Measurements from ENCODE around the gene BAD. TPM values are rescaled to one million over a fixed set of nuclear protein-coding genes. Genes with fewer than 3 reads are reported as not detected.

BAD gene
- total RNA-seq, 1 donor from 2014 or later, result 83.5 TPM

DNA sequence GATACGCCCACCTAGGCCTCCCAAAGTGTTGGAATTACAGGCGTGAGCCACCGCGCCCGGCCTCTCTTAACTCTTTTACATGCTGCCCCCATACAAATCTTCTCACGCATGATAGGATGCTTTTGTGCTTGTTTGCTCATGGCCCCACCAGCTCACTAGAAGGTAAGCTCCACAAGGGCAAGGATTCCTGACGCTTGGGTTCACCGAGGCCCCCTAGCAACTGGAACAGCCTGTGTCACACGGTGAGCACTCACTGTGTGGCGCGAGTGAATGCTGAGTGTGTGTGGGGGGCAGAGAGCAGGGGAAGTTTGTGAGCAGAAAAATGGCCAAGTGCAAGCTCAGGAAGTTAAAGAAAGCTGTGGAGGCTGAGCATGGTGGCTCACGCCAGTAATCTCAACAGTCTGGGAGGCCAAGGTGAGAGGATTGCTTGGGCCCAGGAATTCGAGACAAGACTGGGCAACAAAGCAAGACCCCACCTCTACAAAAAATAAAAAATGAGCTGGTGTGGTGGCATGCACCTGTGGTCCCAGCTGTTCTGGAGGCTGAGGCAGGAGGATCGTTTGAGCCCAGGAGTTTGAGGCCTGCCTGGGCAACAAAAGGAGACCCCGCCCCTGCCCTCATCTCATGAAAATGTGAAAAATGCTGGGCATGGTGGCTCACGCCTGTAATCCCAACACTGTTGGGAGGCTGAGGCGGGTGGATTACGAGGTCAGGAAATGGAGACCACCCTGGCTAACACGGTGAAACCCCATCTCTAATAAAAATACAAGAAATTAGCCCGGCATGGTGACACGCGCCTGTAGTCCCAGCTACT is 2.3 kb downstream of the BAD start:
- TF ChIP-seq POLR2AphosphoS5 (IDR thresholded peaks at IDR 0.05; ENCODE audit: insufficient read depth in 1 of 2, low read depth in 1 of 2) (no peak), POLR2A (IDR thresholded peaks at IDR 0.05) (no peak)
- TF ChIP-seq, protein P1, sequence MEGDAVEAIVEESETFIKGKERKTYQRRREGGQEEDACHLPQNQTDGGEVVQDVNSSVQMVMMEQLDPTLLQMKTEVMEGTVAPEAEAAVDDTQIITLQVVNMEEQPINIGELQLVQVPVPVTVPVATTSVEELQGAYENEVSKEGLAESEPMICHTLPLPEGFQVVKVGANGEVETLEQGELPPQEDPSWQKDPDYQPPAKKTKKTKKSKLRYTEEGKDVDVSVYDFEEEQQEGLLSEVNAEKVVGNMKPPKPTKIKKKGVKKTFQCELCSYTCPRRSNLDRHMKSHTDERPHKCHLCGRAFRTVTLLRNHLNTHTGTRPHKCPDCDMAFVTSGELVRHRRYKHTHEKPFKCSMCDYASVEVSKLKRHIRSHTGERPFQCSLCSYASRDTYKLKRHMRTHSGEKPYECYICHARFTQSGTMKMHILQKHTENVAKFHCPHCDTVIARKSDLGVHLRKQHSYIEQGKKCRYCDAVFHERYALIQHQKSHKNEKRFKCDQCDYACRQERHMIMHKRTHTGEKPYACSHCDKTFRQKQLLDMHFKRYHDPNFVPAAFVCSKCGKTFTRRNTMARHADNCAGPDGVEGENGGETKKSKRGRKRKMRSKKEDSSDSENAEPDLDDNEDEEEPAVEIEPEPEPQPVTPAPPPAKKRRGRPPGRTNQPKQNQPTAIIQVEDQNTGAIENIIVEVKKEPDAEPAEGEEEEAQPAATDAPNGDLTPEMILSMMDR (IDR thresholded peaks at IDR 0.05), result no peak
- Histone ChIP-seq H3K4me1 (peaks cover 40% of the 10 kb centered on the region), H3K4me3 (no peak overlapping the region), H3K27ac (no peak overlapping the region), H3K36me3 (peaks cover 0 to 12% of the 10 kb centered on the region in 2 donors), H3K27me3 (no peaks in the 10 kb centered on the region), H3K9me3 (no peaks in the 10 kb centered on the region)
- no peak for DNase-seq (ENCODE audit: extremely low spot score in 2 of 2)
- intact Hi-C loops (cut with DNase I), result no loop called here

DNA sequence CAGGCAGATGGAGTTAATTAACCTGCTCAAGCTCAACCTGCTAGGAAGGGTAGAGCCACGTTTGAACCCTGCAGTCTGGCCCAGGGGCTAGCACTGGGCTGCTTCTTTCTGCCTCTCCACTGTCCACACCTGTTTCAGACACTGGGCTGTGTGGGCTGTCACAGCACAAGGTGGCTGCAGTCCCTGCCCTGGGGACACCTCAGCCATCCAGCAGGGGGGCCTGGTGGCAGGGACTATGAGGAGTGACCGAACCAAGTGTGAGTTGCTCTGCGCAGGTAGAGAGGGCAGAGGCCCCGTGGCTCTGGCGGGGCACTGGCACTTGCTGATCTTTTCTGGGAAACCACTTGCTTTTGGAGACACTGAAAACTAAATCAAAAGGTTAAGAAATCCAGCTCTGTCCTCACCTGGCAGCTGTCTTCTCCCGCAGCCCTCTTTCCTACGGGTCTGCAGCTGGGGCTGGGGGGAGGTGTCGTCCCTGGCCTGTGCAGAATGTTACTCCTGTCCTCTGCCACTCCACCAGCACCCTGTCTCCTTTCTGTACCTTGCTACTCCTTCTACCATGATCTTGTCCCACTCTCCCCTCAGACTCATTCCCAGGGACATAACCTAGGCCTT is 5.8 kb downstream of the BAD start:
- Histone ChIP-seq H3K4me3 (no peak overlapping the region), H3K27me3 (no peaks in the 10 kb centered on the region), H3K9me3 (no peaks in the 10 kb centered on the region), H3K36me3 (peaks cover 0 to 12% of the 10 kb centered on the region in 2 donors), H3K4me1 (peaks cover 27% of the 10 kb centered on the region), H3K27ac (no peak overlapping the region)
- no peak for DNase-seq (ENCODE audit: extremely low spot score in 2 of 2)
- intact Hi-C loops (cut with DNase I), result no loop called here
- TF ChIP-seq, protein P1 (IDR thresholded peaks at IDR 0.05), result no peak
- no peak for TF ChIP-seq POLR2AphosphoS5 (IDR thresholded peaks at IDR 0.05; ENCODE audit: insufficient read depth in 1 of 2, low read depth in 1 of 2)
- TF ChIP-seq POLR2A (IDR thresholded peaks at IDR 0.05), result no peak

- Histone ChIP-seq H3K27me3 (no peaks in the 10 kb centered on the region), H3K4me1 (peaks cover 17% of the 10 kb centered on the region), H3K27ac (no peak overlapping the region), H3K36me3 (peaks cover 0 to 12% of the 10 kb centered on the region in 2 donors), H3K4me3 (no peak overlapping the region), H3K9me3 (no peaks in the 10 kb centered on the region)
- intact Hi-C loops (cut with DNase I), result no loop called here
- DNase-seq (ENCODE audit: extremely low spot score in 2 of 2), result no peak
- TF ChIP-seq POLR2A (IDR thresholded peaks at IDR 0.05), result no peak
These were observed 7.6 kb downstream of the BAD start for GRCh38 chr11:64276653-64277431.

DNA sequence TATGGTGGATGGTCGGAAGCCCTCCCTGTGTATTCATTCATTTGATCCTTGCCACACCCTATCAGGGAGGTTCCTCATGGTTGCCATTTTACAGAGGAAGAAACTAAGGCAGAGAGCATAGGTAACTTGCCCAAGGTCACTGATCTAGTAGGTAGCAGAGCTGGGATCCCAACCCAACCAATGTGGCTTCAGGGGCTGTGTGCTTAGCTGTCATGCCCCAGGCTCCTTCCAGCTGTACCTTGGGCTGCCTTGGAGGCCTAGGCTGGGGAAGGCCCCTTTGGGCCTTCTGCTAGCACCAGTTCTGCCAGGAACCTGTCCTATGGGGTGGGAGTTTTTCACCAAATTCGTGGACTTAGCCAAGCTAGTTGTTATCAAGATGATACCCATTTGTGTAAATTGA is 8.6 kb downstream of the BAD start:
- intact Hi-C loops (cut with DNase I), result no loop called here

More for the DNA sequence above, 8.6 kb downstream of the BAD start:
- H3K4me1 ChIP-seq, result peaks cover 22% of the 10 kb centered on the region
- peaks cover 0 to 12% of the 10 kb centered on the region in 2 donors for H3K36me3 ChIP-seq
- no peaks in the 10 kb centered on the region for H3K27me3 ChIP-seq
- TF ChIP-seq POLR2AphosphoS5 (IDR thresholded peaks at IDR 0.05; ENCODE audit: insufficient read depth in 1 of 2, low read depth in 1 of 2), result no peak
- TF ChIP-seq, protein P1 (IDR thresholded peaks at IDR 0.05), result no peak
- H3K4me3 ChIP-seq, result no peak overlapping the region
- DNase-seq (ENCODE audit: extremely low spot score in 2 of 2), result no peak
- no peaks in the 10 kb centered on the region for H3K9me3 ChIP-seq
- H3K27ac ChIP-seq, result no peak overlapping the region
